Nucleus accumbens (tissue), 56 donors: ENCODE data around the gene DRICH1.
"Not testable (repeated sequence)": the region's sequence is repeated elsewhere in the genome, so short reads cannot be mapped to it uniquely, and the experiment has no call there.

Source experiments
- DNase-seq, 56 donors: peaks; one replicate each; lab custom pipeline; 2025; lab: John Stamatoyannopoulos, UW

DRICH1 gene

GRCh38 chr22:23632178-23632577, at the start of gene DRICH1:
Gene DRICH1, minus strand, starts transcription at chr22:23632321. Its CDS starts 298 bp downstream, at chr22:23632023.
- DNase-seq = no peak

- no peak for DNase-seq
These were observed 49.1 kb upstream of the DRICH1 start for GRCh38 chr22:23681026-23681809.

- no peak for DNase-seq
These were observed 46.0 kb upstream of the DRICH1 start for GRCh38 chr22:23678133-23678532.

DNA sequence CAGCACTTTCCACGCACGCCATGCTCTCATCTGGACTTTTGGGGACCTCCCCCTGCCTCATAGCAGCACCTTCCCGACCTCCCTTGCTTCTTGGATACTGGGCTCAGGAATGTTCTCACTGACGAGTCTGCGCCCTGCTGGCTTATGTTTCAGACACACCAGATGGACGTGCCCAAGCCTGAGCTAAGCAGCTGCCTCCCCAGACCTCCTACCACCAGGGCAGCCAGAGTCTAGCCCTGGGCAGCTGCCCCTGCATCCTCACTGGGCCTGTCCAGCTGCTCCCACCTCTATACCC, 45.5 kb upstream of the DRICH1 start:
- no peak for DNase-seq

DNA sequence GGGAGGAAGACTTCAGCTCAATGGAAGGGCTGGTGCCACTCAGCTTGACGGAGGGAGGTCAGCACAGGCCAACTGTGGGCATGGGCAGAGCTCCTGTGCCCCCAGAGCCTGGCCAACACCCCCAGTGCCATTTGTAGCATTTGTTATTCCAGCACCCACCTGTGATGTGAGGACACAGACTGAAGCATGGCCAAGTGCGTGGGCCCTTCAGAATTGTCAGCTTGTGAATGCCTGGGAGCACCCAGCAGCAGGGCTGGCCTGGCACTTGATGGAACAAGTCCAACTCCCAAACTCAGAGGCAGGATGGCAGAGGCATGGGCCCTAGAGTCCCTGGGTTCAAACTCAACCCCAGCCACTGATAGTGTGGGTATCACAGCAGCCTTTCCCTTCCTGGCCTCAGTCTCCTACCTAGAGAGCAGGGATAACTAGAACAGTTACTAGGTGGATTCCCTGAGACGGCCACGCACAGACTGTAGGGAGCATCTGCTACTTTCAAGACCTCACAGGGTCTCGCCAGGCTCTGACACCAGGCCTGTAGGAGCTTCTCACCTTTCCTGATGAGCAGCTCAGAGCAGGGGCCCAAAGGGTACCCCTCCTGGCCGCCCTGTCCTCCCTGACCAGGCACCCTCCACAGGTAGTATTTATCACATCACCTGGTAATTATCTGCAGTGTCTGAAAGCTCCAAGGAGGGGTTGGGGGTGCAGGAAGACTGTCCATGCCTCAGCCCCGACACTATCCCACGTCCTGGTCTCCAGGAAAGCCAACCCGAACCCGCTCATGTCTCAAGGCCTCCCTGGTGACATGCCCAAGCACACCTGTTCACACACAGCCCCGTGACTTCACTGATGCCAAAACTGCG, 45.0 kb upstream of the DRICH1 start:
- not testable (repeated sequence) for DNase-seq

DNA sequence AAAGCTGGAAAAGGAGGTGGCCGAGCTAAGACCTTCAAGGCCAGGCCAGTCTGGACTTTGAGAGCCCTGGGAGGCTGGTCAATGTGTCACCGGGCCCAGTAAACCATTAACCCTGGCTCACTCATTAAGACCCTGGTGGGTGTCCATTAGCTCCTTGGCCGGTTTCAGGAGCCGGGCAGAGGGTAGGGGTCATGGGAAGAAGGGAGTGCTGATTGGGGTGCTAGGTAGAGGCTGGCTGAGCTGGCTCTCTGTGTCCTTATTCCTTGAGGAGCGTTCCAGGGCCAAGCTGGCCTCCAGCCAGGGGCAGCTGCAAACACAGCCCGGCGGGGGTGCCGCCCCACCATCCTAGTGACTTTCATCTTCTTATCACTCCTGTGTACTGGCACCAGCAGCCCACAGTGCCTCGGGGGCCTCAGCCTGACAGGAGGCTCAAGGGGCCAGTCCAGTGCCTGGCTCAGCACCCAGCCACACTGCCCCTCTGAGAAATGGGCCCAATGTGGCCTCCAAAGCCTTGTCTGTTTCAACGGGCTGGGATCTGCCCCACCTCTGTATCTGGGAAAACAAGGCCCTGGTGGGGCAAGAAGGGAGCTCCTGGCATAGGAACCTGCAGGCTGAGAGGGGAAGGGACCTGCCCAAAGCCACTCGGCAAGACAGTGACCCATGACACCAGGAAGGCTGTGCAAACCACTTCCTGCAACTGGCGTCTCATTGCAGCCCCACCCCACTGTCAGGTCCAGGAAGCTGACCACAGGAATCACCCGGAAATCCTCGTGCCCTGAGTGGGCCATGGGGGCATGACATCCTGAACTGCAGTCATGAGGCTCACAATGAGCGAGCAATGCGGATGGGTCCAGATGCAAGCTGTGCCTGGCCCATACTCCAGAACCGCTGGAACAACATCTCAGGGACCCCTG, 43.6 kb upstream of the DRICH1 start:
- no peak for DNase-seq

GRCh38 chr22:23674886-23675501, 42.9 kb upstream of the DRICH1 start:
- DNase-seq = not testable (repeated sequence)

DNA sequence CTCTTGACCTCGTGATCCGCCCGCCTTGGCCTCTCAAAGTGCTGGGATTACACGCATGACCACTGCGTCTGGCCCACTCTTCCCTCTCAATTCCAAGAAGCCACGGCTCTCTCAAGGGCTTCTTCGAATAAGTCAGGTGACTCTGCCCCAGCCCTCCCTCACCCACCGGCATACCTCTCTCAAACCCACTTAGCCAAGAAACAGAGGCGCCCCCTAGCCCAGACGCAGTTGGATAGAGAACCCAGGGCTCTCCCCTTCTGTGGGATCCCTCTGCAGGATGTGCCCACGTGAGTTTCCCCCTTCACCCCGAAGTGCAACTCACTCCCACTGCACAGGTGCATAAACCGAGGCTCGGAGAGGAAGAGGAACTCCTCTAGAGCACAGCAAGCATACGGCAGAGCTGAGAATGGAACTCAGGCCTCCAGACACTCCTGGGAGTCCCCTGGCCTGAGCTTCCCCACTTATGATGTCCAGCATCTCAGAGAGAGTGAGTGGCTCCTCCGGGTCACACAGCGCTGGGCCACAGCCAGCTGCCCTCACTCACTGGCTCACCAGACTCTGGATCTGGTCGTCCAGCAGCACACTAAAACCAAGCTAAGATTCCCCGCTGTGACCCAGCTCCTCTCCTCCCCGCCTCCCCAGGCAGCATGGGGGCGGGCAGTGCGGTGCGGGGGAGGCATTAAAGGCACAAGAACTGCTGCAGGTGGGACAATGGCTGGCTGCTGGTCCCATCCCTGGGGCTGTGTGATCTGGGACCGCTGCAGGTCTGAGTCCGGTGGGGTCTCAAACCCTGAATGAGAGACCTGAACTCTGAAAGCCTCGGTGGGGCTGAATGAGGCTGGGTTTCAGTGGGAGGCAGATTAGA, 41.9 kb upstream of the DRICH1 start:
- no peak for DNase-seq

DNA sequence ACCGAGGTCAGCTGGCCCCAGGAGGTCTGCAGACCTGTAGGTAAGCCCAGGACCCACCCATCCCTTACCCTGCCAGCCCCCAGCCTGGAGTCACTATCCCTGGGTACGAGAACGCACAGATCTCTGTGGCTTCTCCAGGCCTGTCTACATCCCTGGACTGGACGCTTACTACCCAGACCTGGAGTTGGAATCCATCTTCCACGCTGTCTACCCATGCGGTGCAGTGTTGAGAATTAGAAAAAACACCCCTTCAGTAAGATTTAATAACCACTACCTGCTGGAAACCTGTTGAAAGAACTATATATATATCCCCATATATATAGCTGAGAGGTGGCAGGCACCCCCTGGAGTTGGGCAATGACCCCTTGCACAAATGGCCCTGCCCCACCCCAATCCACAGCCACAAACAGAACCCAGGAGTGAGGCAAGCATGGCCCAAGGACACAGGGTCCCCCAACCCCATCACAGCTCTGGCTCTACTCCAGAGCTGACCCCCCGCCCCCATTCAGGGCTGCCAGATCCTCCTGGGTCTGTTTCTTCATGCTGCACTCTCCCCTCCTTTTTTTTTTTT, 41.0 kb upstream of the DRICH1 start:
- no peak for DNase-seq

DNA sequence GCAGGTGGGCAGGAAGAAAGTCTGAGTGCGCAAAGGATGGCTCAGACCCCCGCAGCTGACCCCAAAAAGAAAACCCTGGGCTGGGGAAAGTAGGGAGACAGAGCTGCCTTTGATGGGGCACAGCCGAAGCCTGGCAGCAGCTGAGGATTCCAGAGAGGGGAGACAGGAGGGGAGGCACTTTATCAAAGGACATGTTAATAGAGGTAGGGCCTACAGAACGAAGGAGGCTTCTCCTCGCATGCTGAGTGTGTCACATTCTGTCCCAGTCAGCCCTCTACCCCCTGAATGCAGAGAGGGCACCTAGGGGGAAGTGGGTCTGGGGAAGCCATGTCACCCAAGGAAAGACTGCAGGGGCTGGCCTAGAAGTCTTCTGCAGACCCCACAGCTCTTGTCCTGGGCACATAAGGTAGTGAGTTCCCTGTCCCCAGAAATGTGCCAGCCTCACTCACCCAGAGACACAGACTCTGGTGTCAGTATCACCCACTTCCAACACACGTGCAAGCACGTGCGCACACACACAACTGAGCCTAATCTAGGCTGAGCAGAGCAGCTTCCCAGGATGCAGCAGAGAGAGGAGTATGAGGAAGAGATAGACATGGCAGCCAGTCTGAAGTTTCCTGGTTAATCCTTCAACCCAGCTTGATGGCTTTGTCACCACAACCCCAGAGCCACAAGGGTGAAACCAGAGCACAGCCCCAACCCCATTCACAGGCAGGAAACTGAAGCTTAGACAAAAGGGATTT, 40.4 kb upstream of the DRICH1 start:
- DNase-seq = not testable (repeated sequence)

- DNase-seq = not testable (repeated sequence)
These were observed 39.3 kb upstream of the DRICH1 start for GRCh38 chr22:23671387-23671786.

- peak in 5 of 56 donors; percentile 14 to 44 (median 23) for DNase-seq
These were observed 38.5 kb upstream of the DRICH1 start for GRCh38 chr22:23670378-23671295.

- not testable (repeated sequence) for DNase-seq
These were observed 28.3 kb upstream of the DRICH1 start for GRCh38 chr22:23660381-23660780.

DNA sequence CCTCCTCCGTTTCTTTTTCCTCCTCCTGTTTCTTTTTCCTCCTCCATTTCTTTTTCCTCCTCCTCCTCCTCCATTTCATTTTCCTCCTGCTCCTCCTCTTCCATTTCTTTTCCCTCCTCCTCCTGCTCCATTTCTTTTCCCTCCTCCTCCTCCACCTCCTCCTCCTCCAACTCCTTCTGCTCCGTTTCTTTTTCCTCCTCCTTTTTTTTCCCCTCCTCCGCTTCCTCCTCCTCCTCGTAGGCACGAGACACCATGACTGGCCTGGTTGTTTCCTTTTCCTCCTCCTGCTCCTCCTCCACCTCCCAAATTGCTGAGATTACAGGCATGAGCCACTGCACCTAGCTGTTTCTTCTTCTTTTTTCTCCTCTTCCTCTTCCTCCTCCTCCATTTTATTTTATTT, 25.6 kb upstream of the DRICH1 start:
- DNase-seq = no peak

- DNase-seq = no peak
These were observed 23.9 kb upstream of the DRICH1 start for GRCh38 chr22:23655891-23656475.

DNA sequence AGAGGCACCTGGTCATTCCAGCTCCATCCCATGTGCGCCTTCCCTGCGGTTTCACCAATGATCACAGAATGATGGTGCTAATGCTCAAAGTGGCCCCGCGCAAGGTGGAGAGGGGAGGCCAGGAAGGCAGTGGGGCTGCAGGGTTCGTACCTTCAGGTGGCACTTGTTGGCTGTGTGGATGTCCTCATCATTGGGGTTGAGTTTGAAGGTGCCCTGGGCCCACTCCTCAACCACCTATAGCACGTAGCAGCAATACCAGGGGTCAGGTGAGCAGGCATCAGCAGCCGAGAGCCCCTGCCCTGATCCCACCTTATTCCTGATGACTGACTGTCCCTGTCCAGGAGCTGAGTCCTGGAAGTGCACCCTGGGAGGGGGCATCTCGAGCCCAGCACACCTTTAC, 20.6 kb upstream of the DRICH1 start:
- DNase-seq = no peak

GRCh38 chr22:23652286-23652685, 20.2 kb upstream of the DRICH1 start:
- no peak for DNase-seq
